Activated CD4-positive, alpha-beta T cell treated with anti-CD3 and anti-CD28 coated beads, Interleukin-2, amount 50 U/mL, for 1 hour (primary cell): Measurements from ENCODE around the gene FLNB.
"Not testable (repeated sequence)": the region's sequence is repeated elsewhere in the genome, so short reads cannot be mapped to it uniquely, and the experiment has no call there.

Experiments
- DNase-seq: peaks from one replicate; pipeline ENCODE4 v3.0.0-alpha.2; 2020

Gene FLNB

DNA sequence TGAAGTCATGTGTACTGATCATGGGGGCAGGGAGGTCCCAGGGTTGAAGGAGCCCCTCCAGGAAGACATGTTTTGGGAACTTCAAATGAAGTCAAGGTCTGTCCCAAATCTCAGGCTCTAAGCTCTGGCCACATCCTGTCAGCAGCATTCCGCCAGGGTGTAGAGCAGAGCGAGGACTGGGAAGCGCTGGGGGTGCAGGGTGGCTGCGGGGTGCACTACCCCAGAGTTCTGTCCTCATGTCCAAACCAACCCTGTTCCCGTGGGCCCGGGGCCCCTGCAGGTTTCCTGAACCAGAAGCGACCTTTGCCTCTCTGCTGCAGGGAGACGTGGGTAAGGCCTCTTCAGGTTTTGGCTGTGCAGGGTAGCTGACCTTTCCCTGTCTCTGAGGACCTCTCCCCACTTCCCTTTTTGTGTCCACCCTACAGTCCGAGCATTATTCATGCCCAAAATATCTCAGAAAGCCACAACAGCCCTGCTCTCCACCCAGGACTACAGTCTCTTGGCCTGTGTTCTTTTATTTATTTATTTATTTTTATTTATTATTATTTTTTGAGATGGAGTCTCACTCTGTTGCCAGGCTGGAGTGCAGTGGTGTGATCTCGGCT, 26.6 kb upstream of the FLNB start:
- DNase-seq = no peak

GRCh38 chr3:57982561-57983243, 25.5 kb upstream of the FLNB start:
- no peak for DNase-seq

DNA sequence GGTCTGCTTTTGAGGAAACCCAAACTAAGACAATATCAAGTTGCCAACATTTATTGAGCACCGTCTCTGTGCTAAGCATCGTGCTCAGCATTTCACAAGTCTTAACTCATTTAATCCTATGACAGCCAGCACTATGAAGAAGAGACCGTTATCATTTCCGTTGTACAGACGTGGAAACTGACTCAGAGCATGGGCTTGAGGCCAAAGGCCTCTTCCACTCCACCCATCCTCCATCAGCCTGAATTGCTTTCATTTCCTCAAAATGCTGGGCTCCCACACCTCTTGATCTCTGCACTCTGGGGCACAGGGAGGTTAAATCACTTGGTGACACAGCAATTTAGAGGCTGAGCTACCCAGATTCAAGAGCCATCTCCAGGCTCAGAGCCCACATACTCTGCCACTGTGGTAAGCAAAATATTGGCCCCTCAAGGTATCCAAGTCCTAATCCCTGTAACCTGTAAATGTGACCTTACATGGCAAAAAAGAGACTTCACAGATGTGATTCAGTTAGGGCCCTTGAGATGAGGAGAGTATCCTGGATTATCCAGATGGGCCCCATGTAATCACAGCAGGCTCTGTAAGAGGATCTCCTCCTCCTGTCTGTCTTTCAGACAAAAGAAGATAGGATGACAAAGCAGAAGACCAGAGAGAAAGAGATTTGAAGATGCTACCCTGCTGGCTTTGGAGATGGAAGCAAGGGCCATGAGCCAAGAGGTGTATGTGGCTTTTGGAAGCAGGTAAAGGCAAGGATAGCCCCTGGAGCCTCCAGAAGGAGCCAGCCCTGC, 24.3 kb upstream of the FLNB start:
- DNase-seq = peak; percentile 8

GRCh38 chr3:57985176-57985983, 22.8 kb upstream of the FLNB start:
- DNase-seq = no peak

DNA sequence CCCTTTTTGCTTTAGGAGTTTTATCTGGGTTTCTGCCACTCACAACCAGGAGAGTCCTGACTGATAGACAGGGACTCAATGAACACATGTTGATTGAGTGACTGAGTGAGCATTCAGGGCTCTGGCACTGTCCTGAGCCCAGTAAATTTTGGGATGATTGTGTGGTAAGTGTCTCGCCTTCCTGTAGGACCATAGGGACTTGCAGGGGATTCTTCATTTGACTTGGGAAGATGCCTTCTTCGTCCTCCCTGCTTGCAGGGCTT, 22.3 kb upstream of the FLNB start:
- DNase-seq = no peak

DNA sequence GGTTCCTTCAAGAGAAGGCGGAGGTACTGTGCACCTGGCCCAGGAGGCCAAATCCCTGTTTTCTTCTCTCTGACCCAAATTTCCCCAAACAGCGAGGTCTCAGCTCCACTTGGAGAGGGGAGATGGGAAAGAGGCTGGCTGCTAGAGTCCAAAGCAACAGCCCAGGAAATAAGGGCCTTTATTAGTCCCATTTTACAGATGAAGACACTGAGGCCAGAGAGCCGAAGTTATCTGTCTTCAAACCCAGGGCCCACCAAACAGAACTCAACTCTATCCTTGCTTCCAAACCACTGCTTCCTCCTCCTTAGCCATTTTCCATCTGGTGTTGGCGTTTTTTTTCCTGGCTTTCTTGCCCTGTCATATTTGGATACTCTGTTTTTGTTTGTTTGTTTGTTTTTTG, 22.0 kb upstream of the FLNB start:
- no peak for DNase-seq

DNA sequence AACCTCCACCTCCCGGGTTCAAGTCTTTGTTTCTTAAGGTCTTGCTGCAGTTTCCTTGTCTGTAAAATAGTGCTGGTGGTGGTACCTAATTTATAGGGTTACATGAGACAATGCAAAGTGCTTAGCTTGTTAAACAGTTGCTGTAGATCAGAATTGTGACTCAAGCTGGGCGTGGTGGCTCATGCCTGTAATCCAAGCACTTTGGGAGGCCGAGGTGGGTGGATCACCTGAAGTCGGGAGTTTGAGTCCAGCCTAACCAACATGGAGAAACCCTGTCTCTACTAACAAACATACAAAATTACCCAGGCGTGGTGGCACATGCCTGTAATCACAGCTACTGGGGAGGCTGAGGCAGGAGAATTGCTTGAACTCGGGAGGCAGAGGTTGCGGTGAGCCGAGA, 19.0 kb upstream of the FLNB start:
- not testable (repeated sequence) for DNase-seq

- DNase-seq = no peak
These were observed 18.6 kb upstream of the FLNB start for GRCh38 chr3:57989646-57990045.

DNA sequence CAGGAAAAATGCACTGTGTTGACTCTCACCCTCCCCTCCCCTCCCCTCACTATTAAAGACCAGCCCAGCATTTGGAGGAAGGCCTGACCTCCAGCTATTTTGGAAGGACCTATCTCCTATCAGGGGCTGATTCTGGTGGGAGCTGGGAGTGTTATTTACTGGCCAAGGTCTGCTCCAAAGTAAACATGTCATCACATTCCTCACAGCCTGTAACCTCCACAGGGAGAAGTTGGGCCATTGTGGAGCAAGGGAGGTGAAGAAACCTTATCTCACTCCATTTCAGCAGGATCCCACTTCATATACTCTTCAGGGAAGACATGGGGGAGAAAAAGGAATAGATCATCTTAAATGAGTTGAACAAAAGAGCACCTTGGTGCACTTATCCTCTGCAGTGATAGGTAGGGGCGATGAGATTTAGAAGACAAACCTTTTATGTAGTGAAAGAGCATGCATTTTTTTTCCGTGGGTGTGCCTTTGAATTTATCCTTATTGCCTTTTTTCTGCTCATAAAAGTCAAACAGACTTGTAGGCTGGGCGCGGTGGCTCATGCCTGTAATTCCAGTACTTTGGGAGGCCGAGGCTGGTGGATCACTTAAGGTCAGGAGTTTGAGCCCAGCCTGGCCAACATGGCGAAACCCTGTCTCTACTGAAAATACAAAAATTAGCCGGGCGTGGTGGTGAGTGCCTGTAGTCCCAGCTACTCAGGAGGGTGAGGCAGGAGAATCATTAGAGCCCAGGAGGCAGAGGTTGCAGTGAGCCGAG, 15.6 kb upstream of the FLNB start:
- DNase-seq = no peak

DNA sequence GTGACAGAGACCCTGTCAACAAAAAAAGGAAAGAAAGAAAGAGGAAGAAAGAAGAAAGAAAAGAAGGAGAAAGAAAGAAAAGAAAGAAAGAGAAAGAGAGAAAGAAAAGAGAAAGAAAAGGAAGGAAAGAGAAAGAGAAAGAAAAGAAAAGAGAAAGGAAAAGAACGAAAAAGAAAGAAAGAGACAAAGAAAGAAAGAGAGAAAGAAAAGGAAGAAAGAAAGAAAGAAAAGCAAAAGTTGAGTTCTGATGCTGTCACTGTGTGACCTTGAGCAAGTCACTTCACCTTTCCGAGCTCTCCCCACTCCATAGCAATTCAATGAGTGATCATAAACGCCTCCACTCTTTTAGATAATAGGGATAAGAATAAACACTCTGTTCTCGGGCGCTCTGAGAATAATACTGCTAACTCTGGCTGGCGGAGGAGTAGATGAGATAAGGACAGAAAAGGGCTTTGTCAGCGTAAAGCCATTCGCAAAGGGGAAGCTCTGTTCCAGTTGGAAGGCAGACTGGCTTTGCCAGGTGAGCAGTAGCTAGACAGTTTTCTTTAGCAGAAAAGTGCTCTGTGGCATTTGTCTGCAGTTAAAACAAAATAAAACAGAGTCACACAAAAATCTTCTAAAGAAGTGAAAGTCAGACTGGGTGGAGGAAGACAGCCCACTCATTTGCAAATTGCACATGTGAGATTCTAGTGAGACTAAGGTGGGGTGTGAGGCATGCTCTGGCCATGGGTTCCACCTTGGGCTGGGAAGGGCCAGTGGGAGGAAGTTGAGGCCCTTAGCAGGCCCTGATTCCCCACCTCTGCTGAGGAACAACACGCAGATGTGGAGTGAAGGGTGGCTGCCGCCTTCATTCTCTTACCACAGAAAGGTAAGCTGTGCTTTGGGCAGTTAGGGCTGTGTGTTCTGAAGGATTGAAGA, 9.6 kb upstream of the FLNB start:
- no peak for DNase-seq

DNA sequence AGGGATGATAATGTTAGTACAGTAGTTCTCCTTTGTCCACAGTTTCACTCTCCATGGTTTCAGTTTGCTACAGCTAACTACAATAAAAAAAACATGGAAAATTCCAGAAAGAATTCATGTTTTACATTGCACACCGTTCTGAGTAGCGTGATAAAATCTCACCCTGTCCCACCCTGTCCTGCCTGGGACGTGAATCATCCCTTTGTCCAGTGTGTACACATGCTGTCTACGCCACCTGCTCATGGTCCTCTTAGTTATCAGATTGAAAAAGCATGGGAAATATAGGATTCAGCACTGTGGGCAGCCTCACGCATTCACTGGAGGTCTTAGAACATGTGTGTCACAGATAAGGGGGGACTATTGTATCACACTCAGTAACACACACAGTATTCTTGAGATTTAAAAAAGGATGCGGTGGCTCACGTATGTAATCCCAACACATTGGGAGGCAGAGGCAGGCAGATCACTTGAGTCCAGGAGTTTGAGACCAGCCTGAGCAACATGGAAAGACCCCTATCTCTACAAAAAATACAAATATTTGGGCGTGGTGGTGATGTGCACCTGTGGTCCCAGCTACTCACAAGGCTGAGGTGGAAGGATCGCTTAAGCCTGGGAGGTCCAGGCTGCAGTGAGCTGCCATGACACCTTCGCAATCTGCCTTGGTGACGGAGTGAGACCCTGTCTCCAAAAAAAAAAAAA, 8.7 kb upstream of the FLNB start:
- no peak for DNase-seq

- DNase-seq = no peak
These were observed 7.7 kb upstream of the FLNB start for GRCh38 chr3:58000306-58001085.

DNA sequence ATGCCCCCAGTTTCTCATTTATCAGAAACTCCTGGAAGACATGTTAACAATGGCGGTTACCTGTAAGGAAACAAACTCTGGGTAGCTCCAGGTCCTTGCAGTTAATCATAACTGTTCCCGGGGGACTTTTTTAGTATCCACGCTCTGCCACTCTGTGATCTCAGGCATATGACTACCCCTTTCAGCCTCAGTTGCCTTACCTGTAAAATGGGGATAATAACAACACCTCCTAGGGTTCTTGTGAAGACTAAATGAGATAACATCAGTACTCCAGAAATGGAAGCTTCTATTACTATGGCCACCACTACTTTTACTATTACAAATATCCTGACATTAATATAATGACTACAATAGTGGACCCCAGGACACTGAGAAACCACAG, 7.1 kb upstream of the FLNB start:
- no peak for DNase-seq

DNA sequence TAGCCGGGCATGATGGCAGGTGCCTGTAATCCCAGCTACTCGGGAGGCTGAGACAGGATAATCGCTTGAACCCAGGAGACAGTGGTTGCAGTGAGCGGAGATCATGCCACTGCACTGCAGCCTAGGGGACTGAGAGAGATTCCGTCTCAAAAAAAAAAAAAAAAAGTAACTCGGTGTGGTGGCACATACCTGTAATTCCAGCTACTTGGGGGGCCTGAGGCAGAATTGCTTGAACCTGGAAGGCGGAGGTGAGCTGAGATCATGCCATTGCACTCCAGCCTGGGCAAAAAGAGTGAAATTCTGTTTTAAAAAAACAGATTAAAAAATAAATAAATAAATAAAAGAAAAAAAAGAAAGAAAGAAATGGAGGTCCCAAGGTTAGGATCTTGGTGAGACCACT, 6.2 kb upstream of the FLNB start:
- no peak for DNase-seq

DNA sequence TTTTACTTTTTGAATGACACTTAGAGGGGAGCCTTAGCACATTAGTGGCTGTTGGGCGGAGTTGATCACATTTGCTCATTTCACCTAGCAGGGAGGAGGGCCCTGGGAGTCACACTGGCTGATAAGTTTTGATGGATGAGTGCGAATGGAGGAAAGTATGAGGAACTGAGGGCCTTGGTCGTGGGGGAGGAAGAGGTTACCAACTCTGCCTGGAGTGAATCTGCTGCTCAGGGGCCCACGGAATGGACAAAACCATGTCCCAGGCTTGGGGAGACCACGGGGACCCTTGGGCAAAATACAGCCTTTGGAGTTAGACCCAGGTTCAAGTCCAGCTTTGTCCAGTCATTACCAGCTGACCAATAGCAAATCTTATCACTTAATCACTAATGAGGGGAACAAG, 5.1 kb upstream of the FLNB start:
- DNase-seq = no peak

- DNase-seq = no peak
These were observed 3.2 kb upstream of the FLNB start for GRCh38 chr3:58004973-58005372.

- no peak for DNase-seq
These were observed 2.6 kb upstream of the FLNB start for GRCh38 chr3:58005669-58006068.

DNA sequence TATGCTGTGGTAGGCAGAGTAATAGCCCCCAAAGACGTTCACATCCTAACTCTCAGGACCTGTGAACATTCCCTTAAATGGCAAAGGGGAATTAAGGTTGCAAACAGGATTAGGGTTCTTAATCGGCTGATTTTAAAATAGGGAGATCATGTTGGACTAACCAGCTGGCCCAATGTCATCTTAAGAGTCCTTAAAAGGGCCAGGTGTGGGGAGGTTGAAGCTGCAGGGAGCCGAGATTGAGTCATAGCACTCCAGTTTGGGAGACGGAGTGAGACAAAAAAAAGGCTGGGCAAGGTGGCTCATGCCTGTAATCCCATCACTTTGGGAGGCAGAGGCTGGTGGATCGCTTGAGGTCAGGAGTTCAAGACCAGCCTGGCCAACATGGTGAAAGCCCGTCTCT, 1.6 kb upstream of the FLNB start:
- DNase-seq = no peak

- DNase-seq = peak; percentile 39
These were observed 965 bp downstream of the FLNB start for GRCh38 chr3:58009026-58009748.
